ENCODE measurements around the gene B3GALT6. TPM values are rescaled to one million over a fixed set of nuclear protein-coding genes. Genes with fewer than 3 reads are reported as not detected.

B3GALT6 gene
- total RNA-seq, 4 donors from 2014 or later: 8.5 to 32.8 (median 20.6) TPM

DNA sequence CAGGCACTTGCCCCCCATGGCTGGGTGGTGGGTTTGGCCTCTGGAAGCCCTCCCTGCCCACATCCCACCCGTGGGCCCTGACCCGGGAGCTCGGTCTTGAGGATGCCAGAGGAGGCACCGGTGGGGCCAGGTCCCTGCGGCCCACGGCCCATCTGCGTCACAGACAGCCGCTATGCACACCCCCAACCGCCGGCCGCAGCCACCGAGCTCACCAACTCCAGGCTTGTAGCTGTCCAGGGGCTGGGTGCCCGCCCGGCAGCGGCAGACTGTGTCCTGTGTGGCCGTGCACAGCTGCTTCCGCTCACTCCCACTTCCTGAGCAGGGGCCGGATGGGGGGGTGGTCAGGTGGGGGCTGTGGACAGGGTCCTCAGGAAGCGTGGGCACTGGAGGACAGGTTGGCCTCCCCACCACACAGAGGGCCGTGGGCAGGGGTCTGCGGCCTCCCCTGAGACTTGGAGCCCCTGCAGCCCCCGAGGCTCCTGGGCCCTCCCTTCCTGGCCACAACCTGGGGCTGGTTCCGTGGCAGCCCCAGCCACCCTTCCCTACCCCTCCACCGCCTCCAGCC, 19.2 kb upstream of the B3GALT6 start:
- ATAC-seq: peak; percentile 9 to 40
- TF ChIP-seq POLR2A (IDR thresholded peaks at IDR 0.05): no peak
- in situ Hi-C loops (cut with MboI; ENCODE audit: low sequenced_read_pairs in 4 of 4): no loop called here
- Histone ChIP-seq H3K4me3 (peak overlapping the region in 3 of 4 donors; percentile 24 to 49 (median 31)), H3K27ac (peak overlapping the region in 3 of 4 donors; percentile 40 to 68 (median 52)), H3K27me3 (peaks cover 4 to 14% (median 9%) of the 10 kb centered on the region in 3 donors), H3K9me3 (no peaks in the 10 kb centered on the region), H3K4me1 (peaks cover 4 to 5% of the 10 kb centered on the region in 2 donors), H3K36me3 (peaks cover 0 to 20% of the 10 kb centered on the region in 2 donors)
- intact Hi-C loops (cut with DNase I; ENCODE audit: low total_unique reads): no loop called here
- DNase-seq: no peak

DNA sequence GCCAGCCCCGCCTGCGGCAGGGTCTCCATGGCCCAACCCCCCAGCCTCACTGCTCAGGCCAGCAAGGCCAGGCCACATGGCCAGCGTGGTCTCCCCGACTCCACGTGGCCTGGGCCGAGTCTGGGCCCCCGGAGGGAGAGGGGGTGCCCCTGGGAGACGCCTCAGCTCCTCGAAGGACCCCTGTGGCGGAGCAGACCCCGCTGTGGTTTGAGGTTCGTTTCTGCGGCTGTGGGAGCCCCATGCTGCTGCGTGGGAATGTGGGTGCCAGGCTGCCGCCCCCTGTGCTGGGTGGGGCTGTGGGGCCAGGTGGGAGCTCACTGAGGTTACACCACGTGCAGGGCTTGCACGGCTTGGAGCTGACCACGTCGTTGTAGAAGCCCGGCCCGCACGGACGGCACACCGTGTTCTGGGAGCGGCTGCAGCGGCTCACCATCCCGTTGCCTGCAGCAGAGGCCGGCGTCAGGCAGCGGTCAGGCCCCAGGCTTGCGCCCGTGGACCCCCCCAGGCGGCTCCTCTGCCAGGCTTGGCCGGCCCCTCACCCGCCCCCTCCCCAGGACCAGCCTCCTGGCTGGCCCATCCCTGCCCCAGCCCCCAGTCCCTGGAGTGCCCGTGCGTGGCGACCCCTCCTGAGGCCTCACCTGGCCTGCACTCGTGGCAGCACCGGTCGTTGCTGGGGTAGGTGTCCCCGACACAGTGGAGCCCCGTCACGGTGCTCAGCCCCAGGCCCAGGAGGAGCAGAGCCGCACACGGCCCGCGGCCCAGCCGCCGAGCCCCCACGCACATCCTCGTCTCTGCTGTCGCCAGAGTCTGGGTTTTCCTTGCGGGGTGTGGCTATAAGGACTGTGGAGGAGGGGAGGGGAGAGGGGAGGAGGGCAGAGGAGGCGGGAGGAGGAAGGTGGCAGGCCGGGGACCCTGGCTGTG, 18.4 kb upstream of the B3GALT6 start, which contains the start of gene TNFRSF4:
TNFRSF4 (minus strand) TSS at position 809 of the 921 bp plus-strand sequence; CDS start at position 783, 26 bp downstream.
- ATAC-seq (peak in 1 of 2 donors; percentile 36), DNase-seq (no peak)
- intact Hi-C loops (cut with DNase I; ENCODE audit: low total_unique reads) (no loop called here), in situ Hi-C loops (cut with MboI; ENCODE audit: low sequenced_read_pairs in 4 of 4) (no loop called here)
- Histone ChIP-seq H3K4me3 (peak within 1 kb of the TSS in 3 of 4 donors; percentile 7 to 49 (median 31)), H3K36me3 (peaks cover 0 to 27% of the 10 kb centered on the region in 2 donors), H3K4me1 (peaks cover 0 to 4% of the 10 kb centered on the region in 2 donors), H3K27ac (peak within 1 kb of the TSS in 3 of 4 donors; percentile 20 to 68 (median 52)), H3K27me3 (peaks cover 0 to 6% (median 3%) of the 10 kb centered on the region in 3 donors), H3K9me3 (no peaks in the 10 kb centered on the region)
- TF ChIP-seq, protein P1, sequence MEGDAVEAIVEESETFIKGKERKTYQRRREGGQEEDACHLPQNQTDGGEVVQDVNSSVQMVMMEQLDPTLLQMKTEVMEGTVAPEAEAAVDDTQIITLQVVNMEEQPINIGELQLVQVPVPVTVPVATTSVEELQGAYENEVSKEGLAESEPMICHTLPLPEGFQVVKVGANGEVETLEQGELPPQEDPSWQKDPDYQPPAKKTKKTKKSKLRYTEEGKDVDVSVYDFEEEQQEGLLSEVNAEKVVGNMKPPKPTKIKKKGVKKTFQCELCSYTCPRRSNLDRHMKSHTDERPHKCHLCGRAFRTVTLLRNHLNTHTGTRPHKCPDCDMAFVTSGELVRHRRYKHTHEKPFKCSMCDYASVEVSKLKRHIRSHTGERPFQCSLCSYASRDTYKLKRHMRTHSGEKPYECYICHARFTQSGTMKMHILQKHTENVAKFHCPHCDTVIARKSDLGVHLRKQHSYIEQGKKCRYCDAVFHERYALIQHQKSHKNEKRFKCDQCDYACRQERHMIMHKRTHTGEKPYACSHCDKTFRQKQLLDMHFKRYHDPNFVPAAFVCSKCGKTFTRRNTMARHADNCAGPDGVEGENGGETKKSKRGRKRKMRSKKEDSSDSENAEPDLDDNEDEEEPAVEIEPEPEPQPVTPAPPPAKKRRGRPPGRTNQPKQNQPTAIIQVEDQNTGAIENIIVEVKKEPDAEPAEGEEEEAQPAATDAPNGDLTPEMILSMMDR (IDR thresholded peaks at IDR 0.05 in 4 of 5, conservative IDR thresholded peaks at IDR 0.05 in 1 of 5): no peak
- no peak for TF ChIP-seq POLR2A (IDR thresholded peaks at IDR 0.05)

DNA sequence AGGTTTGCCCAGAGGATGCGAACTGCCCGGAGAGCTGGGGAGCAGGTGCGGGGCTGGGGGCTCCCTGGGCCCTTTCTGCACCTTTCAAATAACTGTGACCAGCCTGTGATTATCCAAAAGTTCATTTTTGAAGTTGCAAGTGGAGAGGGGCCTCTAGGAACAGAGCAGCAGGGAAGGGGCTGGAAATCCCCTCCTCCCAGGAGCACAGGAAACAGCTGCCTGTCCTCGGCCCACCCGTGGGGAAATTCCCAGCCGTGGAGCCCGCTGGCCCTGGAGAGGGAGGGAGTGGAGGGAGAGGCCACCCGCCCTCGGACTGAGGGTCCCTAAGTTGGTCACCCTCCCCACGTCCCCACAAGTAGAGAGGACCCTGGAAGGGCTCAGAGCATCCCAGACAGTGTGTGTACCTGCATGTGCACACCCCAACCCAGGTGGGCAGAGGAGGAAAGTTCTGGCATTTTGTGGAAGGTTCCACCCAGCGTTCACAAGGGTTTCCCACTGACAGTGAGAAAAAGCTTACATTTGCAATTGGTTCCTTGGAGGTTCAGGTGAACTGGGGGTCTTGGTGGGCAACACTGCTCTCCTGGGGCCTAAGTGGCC, 16.9 kb upstream of the B3GALT6 start:
- in situ Hi-C loops (cut with MboI; ENCODE audit: low sequenced_read_pairs in 4 of 4) (no loop called here), intact Hi-C loops (cut with DNase I; ENCODE audit: low total_unique reads) (no loop called here)
- DNase-seq: no peak
- Histone ChIP-seq H3K27me3 (no peaks in the 10 kb centered on the region), H3K4me3 (no peak overlapping the region), H3K36me3 (peaks cover 0 to 34% of the 10 kb centered on the region in 2 donors), H3K4me1 (peaks cover 0 to 4% of the 10 kb centered on the region in 2 donors), H3K27ac (peak overlapping the region in 1 of 4 donors; percentile 62), H3K9me3 (no peaks in the 10 kb centered on the region)
- no peak for ATAC-seq
- no peak for TF ChIP-seq POLR2A (IDR thresholded peaks at IDR 0.05)
- TF ChIP-seq, protein P1 (IDR thresholded peaks at IDR 0.05 in 4 of 5, conservative IDR thresholded peaks at IDR 0.05 in 1 of 5): no peak

DNA sequence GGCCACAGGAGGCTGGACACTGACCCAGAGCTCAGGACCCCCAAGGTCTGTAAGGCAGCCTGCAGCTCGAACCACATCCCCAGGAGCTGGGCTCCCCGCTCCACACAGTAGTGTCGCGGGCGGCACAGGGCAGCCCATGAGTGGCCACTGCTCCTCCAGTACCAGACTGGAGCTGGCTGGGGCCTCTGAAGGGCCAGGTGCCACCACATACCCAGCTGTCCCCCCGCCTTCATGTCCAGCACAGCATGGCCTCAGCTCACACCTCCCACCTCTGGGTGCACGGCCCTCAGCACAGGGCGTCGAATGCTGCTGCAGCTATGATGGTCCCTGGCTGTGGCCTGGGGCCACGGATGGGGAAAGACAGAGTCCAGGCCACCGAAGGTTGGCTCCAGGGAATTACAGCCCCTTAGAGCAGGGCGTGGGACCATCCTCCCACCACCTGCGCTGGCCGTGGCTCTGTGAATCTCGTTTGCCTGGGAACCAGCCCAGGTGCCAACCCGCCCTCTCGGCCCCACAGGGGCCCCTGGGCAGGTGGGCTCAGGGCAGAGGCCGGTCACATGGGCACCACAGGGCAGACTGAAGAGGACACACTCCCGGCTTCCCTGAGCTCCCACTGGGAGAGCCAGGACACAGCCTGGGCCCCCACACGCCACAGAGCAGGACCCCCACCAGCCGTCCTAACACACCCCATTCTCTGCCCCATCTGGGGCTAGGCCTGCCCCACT, 16.0 kb upstream of the B3GALT6 start:
- Histone ChIP-seq H3K27me3 (no peaks in the 10 kb centered on the region), H3K4me1 (peaks cover 0 to 4% of the 10 kb centered on the region in 2 donors), H3K36me3 (peaks cover 0 to 43% of the 10 kb centered on the region in 2 donors), H3K9me3 (no peaks in the 10 kb centered on the region), H3K27ac (peak overlapping the region in 3 of 4 donors; percentile 28 to 62 (median 50)), H3K4me3 (no peak overlapping the region)
- in situ Hi-C loops (cut with MboI; ENCODE audit: low sequenced_read_pairs in 4 of 4): no loop called here
- intact Hi-C loops (cut with DNase I; ENCODE audit: low total_unique reads): no loop called here
- DNase-seq (no peak), ATAC-seq (no peak)
- TF ChIP-seq, protein P1 (IDR thresholded peaks at IDR 0.05 in 4 of 5, conservative IDR thresholded peaks at IDR 0.05 in 1 of 5): no peak
- no peak for TF ChIP-seq POLR2A (IDR thresholded peaks at IDR 0.05)
